GM19099 (cell line): Measurements from ENCODE around the gene BCAR3.

ENCODE experiments used
- POLR2A ChIP-seq: IDR thresholded peaks from 3 replicates; pipeline ENCODE4 v1.6.1; 2011; ENCODE audit warnings: low read depth; ENCODE audit not compliant: insufficient read length; ENCODE audit errors: extremely low read depth

The BCAR3 gene

GRCh38 chr1:93698329-93699048 lies 16.9 kb upstream of the BCAR3 start:
- TF ChIP-seq POLR2A: no peak

GRCh38 chr1:93695411-93696005 lies 13.9 kb upstream of the BCAR3 start:
- no peak for TF ChIP-seq POLR2A

- no peak for TF ChIP-seq POLR2A
Observed at GRCh38 chr1:93694819-93695218, 13.2 kb upstream of the BCAR3 start.

- no peak for TF ChIP-seq POLR2A
Observed at GRCh38 chr1:93694039-93694438, 12.4 kb upstream of the BCAR3 start.

GRCh38 chr1:93692983-93693591 lies 11.4 kb upstream of the BCAR3 start:
- TF ChIP-seq POLR2A: no peak

GRCh38 chr1:93692451-93692861 lies 10.8 kb upstream of the BCAR3 start:
- TF ChIP-seq POLR2A: no peak

- TF ChIP-seq POLR2A: no peak
Observed at GRCh38 chr1:93692026-93692425, 10.4 kb upstream of the BCAR3 start.

GRCh38 chr1:93690921-93691789 lies 9.5 kb upstream of the BCAR3 start:
- TF ChIP-seq POLR2A: no peak

GRCh38 chr1:93690341-93690740 lies 8.7 kb upstream of the BCAR3 start:
- TF ChIP-seq POLR2A: no peak

- no peak for TF ChIP-seq POLR2A
Observed at GRCh38 chr1:93689521-93690223, 8.0 kb upstream of the BCAR3 start.

GRCh38 chr1:93687542-93687941 lies 5.9 kb upstream of the BCAR3 start:
- no peak for TF ChIP-seq POLR2A

- no peak for TF ChIP-seq POLR2A
Observed at GRCh38 chr1:93686504-93687250, 5.0 kb upstream of the BCAR3 start.

GRCh38 chr1:93685918-93686317 lies 4.3 kb upstream of the BCAR3 start:
- TF ChIP-seq POLR2A: no peak

GRCh38 chr1:93683234-93683633 lies 1.6 kb upstream of the BCAR3 start:
- no peak for TF ChIP-seq POLR2A
